ENCODE results near the gene CLEC16A.
"Not testable (repeated sequence)": the region's sequence is repeated elsewhere in the genome, so short reads cannot be mapped to it uniquely, and the experiment has no call there.

CLEC16A gene

DNA sequence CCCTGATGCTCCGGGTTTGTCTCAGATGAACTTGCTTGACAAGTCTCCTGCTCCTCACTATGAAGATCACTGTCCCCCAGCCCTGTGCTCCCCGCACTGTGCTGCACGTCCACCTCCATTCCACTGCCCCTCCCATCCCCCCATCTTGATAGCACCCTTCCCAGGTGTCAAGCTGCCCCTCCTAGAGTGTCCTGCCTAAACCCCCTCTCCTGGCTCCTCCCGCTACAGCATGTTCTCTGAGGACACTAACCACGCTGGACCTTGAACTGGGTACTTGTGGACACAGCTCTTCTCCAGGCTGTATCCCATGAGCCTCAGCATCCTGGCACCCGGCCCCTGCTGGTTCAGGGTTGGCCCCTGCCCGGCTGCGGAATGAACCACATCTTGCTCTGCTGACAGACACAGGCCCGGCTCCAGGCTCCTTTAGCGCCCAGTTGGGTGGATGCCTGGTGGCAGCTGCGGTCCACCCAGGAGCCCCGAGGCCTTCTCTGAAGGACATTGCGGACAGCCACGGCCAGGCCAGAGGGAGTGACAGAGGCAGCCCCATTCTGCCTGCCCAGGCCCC, 20.6 kb upstream of the CLEC16A start:
- DNase-seq = no peak

GRCh38 chr16:10925285-10925684, 19.1 kb upstream of the CLEC16A start:
- not testable (repeated sequence) for DNase-seq

GRCh38 chr16:10926094-10926493, 18.3 kb upstream of the CLEC16A start:
- DNase-seq = no peak

GRCh38 chr16:10926867-10927266, 17.5 kb upstream of the CLEC16A start:
- DNase-seq = no peak

- DNase-seq = no peak
These were observed 16.8 kb upstream of the CLEC16A start for GRCh38 chr16:10927497-10928112.

DNA sequence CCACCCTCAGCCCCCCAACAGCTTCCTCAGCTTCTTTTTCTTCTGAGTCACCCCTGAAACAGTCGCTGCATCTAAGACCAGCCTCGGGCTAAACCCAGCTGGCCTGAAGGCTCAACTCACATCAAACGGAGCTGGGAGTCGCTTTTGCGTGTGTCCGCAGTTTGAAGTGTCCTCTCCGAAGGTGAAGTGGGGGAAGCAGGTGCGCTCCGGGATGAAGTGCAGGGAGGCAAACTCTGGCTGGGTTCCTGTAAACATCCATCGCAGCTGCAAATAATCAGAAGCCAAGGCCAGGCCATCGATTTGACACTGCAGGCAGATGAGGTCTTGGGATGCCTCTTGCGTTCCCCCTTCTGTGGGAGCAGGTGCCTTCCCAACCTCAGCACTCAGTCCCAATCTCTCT, 15.3 kb upstream of the CLEC16A start:
- DNase-seq = not testable (repeated sequence)

GRCh38 chr16:10929853-10930754, 14.3 kb upstream of the CLEC16A start:
- no peak for DNase-seq

DNA sequence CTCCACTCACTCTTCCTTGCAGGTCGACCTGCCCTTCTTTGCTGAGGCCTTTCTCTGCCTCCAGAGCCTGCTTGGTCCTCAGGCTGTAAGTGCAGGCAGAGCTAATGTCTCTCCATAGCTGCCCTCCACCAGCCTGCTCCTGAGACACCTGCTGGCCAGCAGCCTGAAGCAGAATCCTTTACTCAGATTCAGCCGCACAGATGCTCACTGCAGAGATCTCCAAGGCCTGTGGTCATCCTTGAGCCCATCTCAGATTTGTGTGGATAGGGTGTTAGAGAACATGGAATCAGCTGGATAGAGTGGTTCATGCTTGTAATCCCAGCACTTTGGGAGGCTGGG, 13.6 kb upstream of the CLEC16A start:
- no peak for DNase-seq

- no peak for DNase-seq
These were observed 13.2 kb upstream of the CLEC16A start for GRCh38 chr16:10931134-10931533.

- no peak for DNase-seq
These were observed 12.3 kb upstream of the CLEC16A start for GRCh38 chr16:10931977-10932632.

DNA sequence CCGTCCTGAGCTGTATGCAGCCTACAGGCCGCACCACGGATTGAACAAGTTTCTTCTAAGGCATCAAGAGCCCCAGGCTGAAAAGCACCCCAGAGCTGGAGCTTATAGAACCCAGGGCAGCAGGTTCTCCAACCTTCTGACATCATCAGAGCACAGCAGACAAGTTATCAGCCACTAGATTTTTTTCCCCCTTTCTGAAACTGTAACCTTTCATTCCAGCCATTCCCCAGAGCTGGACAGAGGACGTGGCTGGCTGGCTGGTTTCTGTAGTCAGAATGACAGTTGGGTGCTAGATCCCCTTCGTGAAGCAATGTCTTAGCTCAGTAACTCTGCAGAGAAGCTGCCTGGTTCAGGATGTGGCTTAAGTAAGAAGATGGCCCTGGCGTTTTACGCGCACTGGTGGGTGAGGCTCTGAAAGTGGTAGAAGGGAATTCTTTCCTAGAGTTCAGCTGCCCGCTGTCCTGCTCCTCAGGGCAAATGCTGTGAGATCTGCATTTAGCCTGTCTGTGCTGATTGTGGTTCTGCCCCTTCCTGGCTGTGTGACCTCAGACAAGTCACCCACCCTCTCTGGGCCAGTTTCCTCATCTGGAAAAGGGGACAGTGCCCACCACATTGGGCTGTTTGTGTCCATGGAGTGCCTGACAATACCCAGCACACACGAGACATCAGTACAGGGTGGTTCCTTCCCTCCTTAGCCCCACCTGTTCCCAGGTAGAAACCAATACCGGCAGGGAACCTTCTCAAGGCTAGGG, 11.2 kb upstream of the CLEC16A start:
- no peak for DNase-seq

DNA sequence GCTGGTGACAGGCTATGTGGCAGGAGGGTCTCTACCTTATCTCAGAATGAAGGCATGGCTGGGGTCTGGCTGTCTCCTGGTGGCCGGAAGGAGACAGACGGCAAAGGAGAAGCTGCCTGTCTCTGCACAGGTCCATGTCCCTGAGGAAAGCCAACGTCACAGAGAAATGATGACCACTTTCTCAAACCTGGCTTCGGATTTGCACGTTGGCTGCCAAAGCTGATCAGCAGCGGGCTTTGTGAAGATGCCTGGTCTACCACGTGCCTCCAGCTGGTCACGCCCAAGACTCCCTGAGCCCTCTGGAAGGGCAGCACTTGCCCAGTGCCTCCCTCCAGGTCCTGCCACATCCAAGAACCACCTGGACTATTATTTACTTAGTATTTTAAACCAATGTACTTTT, 10.5 kb upstream of the CLEC16A start:
- no peak for DNase-seq

DNA sequence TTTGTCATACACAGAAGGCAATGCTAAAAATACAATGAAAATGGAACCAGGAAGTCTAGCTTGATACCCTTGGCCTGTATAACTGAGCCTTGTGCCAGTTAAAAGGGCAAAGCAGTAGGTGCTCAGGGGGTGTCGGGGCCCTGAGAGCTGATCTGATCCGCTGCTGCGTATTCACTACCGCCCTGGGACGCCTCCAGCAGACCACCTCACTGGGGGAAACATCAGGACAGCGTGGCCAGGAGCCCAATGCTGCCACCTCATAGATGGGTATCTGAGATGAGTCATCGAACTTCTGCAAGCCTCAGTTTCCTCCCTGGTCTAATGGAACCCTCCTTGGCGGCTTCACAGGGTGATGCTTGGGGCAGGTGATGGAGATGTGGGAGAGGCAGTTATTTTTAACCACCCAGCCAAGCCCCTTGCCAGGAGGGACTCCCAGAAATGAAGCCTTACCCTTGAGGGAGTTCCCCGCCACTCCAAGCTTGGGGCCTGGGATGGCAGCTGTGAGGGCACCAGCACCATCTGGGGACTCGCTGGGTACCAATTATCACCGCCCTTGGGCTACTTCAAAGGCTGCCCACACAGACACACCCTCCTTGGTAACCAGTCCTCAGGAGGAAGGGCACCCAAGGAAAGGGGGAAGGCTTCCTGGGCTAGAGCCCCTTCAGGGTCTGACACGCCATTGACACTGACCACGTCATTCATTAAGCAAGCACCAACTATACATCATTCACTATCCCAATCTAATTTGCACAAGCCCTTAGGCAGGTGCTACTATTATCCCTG, 9.8 kb upstream of the CLEC16A start:
- no peak for DNase-seq

GRCh38 chr16:10935226-10935915, 9.0 kb upstream of the CLEC16A start:
- DNase-seq = no peak

DNA sequence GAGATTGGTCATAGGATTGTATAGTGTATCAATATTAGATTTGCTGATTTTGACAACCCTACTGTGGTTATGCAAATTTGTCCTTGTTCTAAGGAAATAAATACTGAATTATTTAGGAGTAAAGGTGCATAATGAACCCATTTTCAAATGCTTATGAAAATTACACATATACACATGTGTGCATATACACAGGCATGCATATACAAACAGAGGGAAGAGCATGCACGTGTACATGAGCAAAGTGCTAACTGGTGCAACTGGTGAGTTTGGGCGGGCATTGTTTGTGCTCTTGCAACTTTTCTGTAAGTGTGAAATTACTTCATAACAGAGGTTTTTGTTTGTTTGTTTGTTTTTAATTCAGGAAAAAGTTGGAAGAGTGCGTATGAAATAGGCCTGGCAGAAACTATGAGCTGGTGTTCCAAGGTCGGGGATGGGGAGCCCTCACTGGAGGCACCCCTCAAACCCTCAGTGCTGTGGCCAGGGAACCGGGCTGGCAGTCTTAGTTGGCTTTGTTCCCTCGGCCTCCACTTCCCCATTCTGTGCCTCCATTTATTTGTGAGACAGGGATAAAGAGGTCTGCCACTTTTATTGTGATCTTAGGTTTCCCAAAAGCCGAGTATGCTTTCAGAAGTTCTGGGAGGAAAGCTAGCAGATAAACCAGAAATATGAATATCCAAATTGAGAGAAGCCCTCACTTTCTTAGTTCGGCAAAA, 7.9 kb upstream of the CLEC16A start:
- DNase-seq = no peak

- DNase-seq = no peak
These were observed 7.1 kb upstream of the CLEC16A start for GRCh38 chr16:10937068-10937859.

DNA sequence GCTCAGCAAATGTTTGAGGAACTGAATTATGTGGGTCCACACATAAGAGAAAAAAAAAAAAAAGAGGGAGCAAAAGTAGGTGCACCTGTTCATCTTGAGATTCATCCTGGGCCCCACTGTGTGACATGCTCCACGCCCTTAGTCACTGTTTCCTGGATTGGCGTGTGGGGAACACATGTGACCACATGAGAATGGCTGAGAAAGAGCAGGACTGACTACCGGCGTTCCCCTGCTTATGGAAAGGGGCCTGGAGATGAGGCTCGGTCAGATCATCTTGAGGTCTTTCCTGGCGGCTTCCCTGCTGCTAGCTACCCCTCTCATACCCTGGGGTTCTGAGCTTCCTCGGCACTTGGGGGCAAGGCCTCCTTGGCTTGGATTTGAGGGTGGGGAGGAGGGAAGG, 6.0 kb upstream of the CLEC16A start:
- no peak for DNase-seq

DNA sequence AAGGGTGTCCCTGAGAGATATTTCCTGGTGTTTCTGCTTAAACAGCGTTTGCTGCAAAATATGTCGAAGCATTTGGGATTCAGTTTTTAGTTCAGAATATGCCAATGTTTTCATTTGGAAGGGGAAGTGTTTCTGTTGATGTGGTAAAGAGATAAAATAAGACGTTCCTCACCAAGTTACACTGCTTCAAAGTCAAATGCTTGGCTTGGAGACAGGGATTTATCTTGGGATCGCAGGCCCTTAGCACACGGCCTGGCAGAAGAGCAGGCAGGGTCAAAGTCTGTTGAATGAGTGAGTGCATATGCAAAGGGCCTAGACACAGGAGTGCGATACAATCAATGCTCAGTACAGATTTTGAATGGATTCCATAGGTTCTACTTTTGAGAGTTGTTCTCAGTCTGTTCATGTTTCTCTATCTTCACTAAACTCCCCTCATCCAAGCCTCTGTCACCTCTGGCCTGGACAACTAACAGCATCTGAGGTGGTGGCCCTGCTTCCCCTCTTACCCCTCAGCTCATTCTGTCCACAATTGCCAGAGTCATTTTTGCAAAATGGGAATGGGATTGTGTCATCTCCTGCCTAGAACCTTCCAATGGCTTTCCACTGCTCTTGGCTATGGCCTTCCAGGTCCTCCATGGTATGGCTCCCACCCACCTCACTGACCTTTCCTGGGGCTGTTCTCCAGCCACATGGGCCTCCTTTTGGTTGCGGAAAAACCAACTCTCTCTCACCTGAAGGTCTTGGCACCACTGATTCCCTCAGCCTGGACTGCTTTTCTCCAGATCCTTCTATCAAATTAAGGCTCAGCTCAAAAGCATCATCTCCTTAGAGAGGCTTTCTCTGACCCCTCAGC, 5.3 kb upstream of the CLEC16A start:
- no peak for DNase-seq

Measured in activated gamma-delta T cell (primary cell).